Peyer's patch (tissue), 4 donors: ENCODE measurements around the gene RBM23.

Source experiments
- POLR2A ChIP-seq, 2 donors: fragments of 450-650 bp; IDR thresholded peaks; one replicate each; pipeline ENCODE4 v1.5.1; 2017; ENCODE audit warnings: antibody characterized with exemption in 2 of 2, mild to moderate bottlenecking in 2 of 2, moderate library complexity in 2 of 2
- TF ChIP-seq, protein P1 (sequence below), 6 experiments: fragments of 450-650 bp in 4 of 6; fragments of 200-600 bp in 2 of 6; sonication (generic) in 1 of 6; IDR thresholded peaks; one replicate each; pipeline ENCODE4 v1.5.1; 2017 to 2019; ENCODE audit warnings: antibody characterized with exemption in 6 of 6, mild to moderate bottlenecking in 3 of 6, moderate library complexity in 1 of 6

DNA sequence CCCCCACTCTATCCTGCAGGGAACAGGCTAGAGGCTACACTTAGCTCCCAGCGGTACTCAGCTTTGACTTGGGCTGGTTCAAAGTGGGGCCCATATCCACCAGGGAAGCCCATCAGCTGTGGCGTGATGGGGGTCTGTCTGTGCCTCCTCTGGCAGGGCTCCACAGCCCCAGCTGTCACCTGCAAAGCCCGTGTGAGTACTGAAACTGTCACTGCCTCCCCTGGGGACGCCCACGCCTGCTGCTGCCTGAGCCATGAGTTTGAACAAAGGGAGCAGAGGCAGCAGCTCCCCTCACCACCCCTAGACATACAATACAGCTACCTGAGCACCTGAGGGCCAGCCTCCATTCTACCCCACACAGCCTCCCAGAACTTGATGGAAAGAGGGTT lies 31.0 kb downstream of the RBM23 start:
- TF ChIP-seq POLR2A (IDR thresholded peaks at IDR 0.05) = no peak
- TF ChIP-seq, protein P1, sequence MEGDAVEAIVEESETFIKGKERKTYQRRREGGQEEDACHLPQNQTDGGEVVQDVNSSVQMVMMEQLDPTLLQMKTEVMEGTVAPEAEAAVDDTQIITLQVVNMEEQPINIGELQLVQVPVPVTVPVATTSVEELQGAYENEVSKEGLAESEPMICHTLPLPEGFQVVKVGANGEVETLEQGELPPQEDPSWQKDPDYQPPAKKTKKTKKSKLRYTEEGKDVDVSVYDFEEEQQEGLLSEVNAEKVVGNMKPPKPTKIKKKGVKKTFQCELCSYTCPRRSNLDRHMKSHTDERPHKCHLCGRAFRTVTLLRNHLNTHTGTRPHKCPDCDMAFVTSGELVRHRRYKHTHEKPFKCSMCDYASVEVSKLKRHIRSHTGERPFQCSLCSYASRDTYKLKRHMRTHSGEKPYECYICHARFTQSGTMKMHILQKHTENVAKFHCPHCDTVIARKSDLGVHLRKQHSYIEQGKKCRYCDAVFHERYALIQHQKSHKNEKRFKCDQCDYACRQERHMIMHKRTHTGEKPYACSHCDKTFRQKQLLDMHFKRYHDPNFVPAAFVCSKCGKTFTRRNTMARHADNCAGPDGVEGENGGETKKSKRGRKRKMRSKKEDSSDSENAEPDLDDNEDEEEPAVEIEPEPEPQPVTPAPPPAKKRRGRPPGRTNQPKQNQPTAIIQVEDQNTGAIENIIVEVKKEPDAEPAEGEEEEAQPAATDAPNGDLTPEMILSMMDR (IDR thresholded peaks at IDR 0.05) = no peak
